Measurements from ENCODE around the gene NMBR.
"Not testable (repeated sequence)": the region's sequence is repeated elsewhere in the genome, so short reads cannot be mapped to it uniquely, and the experiment has no call there.

GRCh38 chr6:142062861-142063260 is 84.1 kb downstream of the NMBR start:
- TF ChIP-seq SETDB1 (IDR thresholded peaks at IDR 0.05; ENCODE audit: insufficient read length, low read length); ZNF76 (tag by site-specific recombination; IDR thresholded peaks at IDR 0.05; ENCODE audit: borderline replicate concordance, low read depth); CTCF (tag by site-specific recombination; IDR thresholded peaks at IDR 0.05); ZNF664 (tag by site-specific recombination; IDR thresholded peaks at IDR 0.05); ZNF311 (tag by site-specific recombination; IDR thresholded peaks at IDR 0.05; ENCODE audit: borderline replicate concordance); ZNF23 (tag by site-specific recombination; IDR thresholded peaks at IDR 0.05; ENCODE audit: borderline replicate concordance); REST (tag by site-specific recombination; IDR thresholded peaks at IDR 0.05); ZBTB1 (tag by site-specific recombination; IDR thresholded peaks at IDR 0.05); AEBP2 (tag by site-specific recombination; IDR thresholded peaks at IDR 0.05; ENCODE audit: borderline replicate concordance); TCF7L2 (IDR thresholded peaks at IDR 0.05; ENCODE audit: borderline replicate concordance, low read depth, low read length); BCL11B (tag by site-specific recombination; IDR thresholded peaks at IDR 0.05; ENCODE audit: low read depth); ZBTB17 (tag by site-specific recombination; IDR thresholded peaks at IDR 0.05); ZNF510 (tag by site-specific recombination; IDR thresholded peaks at IDR 0.05; ENCODE audit: insufficient replicate concordance): not testable (repeated sequence)
